Fibroblast of villous mesenchyme (primary cell): ENCODE data around the gene POU2AF1. TPM values are rescaled to one million over a fixed set of nuclear protein-coding genes. Genes with fewer than 3 reads are reported as not detected.
"Not testable (repeated sequence)": the region's sequence is repeated elsewhere in the genome, so short reads cannot be mapped to it uniquely, and the experiment has no call there.

Experiments
- DNase-seq: peaks from one replicate; pipeline ENCODE4 v3.0.0-alpha.2; 2010; ENCODE audit warnings: low read depth
- H3K4me3 ChIP-seq: 2 replicates; pipeline ENCODE4 v1.5.1; 2011; ENCODE audit warnings: low read depth, mild to moderate bottlenecking, low read length
- total RNA-seq: library from RNA; depleted of rRNA; stranded (reverse); fragments of >200 nt; gene quantifications from 2 replicates; pipeline ENCODE4 v1.2.3, GENCODE V29; 2012
- TF ChIP-seq, protein P1 (sequence below): IDR thresholded peaks from 2 replicates; pipeline ENCODE4 v1.5.1; 2012; ENCODE audit warnings: low read depth, mild to moderate bottlenecking, low read length; ENCODE audit not compliant: insufficient read depth

Gene POU2AF1
- total RNA-seq, 1 donor: not detected

DNA sequence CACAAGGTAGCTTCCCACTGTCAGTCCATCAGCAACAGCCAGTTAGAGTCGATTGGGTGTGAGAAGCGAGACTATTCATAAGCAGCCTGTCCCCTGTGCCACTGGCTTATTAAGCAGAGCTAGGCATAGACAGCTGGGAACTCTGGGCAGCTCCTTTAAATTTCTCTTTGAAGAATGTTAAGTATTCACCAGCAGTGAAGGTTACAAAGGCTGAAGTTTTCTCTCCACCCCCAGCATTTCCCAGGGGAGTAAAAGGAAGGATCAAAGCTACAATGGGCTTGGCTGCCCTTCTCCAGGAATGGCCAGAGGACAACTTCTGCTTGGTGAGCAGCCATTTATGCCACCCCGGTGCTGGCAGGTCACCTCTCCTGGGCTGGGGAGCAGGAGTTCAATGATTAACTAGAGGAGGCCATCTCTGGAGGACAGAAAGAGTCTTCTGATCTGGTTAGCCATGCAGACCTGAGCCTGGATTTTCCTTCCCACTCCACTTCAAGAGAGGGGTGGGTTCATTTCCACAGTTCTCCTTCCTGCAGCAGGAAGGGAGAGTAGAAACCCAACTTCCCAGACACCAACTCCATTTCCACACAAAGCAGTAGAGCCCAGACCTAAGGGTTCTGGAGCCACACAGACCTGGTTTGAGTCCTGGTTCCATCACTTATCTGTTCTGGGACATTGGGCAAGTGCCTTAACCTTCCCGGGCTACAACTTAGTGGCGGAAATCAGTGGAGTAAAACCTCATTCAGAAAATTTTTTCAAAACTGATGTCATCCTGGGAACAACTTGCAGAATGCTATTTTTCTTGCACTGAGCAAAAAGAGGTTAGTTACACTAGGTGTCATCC is 58.1 kb downstream of the POU2AF1 start:
- TF ChIP-seq, protein P1, sequence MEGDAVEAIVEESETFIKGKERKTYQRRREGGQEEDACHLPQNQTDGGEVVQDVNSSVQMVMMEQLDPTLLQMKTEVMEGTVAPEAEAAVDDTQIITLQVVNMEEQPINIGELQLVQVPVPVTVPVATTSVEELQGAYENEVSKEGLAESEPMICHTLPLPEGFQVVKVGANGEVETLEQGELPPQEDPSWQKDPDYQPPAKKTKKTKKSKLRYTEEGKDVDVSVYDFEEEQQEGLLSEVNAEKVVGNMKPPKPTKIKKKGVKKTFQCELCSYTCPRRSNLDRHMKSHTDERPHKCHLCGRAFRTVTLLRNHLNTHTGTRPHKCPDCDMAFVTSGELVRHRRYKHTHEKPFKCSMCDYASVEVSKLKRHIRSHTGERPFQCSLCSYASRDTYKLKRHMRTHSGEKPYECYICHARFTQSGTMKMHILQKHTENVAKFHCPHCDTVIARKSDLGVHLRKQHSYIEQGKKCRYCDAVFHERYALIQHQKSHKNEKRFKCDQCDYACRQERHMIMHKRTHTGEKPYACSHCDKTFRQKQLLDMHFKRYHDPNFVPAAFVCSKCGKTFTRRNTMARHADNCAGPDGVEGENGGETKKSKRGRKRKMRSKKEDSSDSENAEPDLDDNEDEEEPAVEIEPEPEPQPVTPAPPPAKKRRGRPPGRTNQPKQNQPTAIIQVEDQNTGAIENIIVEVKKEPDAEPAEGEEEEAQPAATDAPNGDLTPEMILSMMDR: no peak
- no peak overlapping the region for H3K4me3 ChIP-seq
- no peak for DNase-seq

DNA sequence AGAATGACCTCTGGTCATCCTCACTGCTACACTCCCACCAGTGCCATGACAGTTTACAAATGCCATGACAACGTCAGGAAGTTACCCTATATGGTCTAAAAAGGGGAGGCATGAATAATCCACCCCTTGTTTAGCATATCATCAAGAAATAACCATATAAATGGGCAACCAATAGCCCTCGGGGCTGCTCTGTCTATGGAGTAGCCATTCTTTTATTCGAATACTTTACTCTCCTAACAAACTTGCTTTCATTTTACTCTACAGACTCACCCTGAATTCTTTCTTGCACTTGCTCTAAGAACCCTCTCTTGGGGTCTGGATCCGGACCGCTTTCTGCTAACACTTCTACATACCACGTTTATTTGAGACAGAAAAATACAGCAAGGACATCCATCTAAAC is 58.9 kb downstream of the POU2AF1 start:
- not testable (repeated sequence) for DNase-seq, H3K4me3 ChIP-seq

DNA sequence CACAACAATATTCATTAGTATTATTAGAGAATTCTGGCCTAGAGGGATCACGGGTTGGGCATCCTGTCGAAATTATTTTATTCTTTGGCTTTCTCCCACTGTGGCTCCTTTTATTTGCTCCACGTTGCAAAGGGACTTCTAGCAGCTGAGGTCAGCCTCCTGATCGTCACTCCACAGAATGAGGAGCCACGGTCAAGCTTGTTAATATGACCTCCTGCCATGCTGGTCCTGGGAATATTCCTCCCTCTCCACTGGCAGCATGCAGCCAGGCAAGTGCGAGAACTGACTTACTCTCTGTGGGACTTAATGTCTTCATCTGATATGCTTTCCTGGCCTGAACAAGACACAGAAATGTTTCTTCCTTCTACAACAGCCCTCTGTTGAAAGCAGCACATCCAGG is 59.8 kb downstream of the POU2AF1 start:
- no peak overlapping the region for H3K4me3 ChIP-seq
- TF ChIP-seq, protein P1: no peak
- no peak for DNase-seq

DNA sequence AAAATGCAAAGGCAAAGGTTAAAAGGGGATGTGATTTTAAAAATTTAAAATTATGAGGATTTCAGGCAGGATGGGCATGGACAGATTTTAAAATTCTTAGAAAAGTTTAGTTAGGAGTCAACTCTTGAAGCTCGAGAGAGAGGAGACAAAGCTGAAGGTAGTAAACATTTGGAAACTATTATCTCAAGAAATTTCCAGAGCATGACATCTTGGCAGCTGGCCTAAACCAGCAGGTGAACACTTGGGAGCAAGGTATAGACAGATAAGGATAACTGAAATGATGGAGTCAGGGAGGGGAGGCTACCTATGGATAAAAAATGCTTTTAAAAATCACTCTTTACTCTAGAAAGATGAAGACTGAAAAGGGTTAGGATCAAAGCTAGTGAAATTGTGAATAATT is 67.0 kb downstream of the POU2AF1 start:
- H3K4me3 ChIP-seq: no peak overlapping the region
- TF ChIP-seq, protein P1: no peak
- no peak for DNase-seq

DNA sequence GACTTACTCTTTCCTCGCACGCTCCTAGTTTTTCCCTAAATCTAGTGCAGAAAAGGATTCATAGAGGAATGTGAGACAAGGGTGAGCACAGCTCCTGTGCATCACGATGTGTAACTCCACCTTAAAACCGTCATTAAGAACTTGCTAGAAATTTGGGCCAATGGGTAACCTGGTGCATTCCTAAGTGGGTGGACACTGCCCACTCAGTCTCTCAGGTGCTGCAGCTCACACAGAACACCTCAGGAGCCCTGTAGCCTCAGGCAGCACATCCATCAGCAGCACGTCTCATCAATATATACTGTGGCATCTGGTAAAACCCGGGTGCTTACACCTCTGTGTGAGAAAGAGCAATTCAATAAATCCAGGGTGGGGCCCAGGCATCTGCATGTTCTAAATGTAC is 68.4 kb downstream of the POU2AF1 start:
- no peak overlapping the region for H3K4me3 ChIP-seq
- DNase-seq: no peak
- TF ChIP-seq, protein P1: no peak

DNA sequence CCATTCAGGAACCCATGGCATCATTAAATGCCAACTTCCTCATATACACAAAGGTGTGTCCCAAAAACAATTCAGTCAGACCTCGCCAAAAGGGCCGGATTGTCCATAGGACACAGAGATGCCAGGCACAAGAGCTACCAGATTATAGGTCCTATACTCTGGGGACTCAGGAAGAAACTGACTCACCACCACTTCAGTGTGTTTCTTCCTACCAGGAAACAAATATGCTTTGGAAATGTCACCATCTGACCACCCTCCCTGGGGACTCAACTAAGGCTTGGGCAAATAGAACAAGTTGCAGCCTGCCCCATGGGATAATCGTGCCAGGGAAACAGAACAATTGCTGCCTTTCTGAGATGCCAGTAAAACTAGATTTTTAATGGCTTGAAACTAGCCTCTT is 69.0 kb downstream of the POU2AF1 start:
- no peak overlapping the region for H3K4me3 ChIP-seq
- no peak for DNase-seq
- TF ChIP-seq, protein P1: no peak

DNA sequence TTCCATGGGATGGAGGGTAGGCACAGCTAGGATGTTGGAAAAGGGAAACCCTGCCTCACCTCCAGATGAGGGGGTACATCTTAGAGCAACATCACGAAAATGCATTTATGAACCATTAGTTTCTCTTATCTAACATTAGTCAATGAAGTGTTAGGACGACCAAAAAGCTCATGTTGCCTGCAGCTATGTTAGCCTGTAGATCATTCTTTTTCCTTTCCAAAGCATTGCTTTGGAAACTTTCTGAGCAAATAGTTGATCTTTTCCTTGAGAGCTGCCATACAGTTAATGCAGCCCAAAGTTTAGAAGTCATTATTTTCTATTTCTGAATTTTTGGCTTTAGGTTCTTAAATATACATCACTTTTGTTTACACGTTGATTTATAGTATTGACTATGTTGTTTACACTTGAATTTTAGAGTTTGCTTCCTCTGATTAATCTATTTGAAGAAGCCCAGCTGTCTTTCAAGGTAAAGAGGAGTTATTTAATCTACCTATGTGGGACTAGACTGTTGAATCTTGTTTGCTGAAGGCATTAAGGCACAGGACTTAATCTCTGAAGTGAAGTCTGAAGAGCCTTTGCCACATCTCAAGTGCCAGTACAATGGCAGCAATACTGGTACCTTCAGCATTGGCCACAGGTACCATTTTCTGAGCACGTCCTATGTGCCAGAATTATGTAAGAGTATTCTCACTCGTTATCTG is 69.7 kb downstream of the POU2AF1 start:
- DNase-seq: no peak
- no peak overlapping the region for H3K4me3 ChIP-seq
- TF ChIP-seq, protein P1: no peak
